Germinal center (tissue), 1 donor: ENCODE measurements around the gene CEP128.

ENCODE experiments used
- DNase-seq: peaks from one replicate; pipeline ENCODE4 v3.0.0; 2012; ENCODE audit warnings: mixed read lengths, low spot score

The CEP128 gene

DNA sequence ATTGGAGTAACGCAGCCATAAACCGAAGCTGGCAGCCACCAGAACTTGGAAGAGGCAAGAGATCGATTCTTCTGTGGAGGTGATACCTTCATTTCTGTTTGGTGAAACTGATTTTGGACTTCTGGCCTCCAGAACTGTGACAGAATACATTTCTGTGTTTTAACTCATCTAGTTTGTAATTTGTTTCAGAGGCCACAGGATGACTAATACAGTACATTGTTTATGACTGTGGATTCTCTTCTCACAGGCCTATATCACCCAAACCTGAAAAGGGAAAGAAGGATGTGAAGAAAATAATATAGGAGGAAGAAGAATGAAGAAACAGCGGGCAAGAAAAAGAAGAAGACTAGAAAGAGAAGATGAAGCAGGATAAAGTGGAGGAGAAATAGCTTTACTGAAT, 466.5 kb downstream of the CEP128 start:
- DNase-seq = no peak

- no peak for DNase-seq
These were observed 473.0 kb downstream of the CEP128 start for GRCh38 chr14:80468331-80469122.

DNA sequence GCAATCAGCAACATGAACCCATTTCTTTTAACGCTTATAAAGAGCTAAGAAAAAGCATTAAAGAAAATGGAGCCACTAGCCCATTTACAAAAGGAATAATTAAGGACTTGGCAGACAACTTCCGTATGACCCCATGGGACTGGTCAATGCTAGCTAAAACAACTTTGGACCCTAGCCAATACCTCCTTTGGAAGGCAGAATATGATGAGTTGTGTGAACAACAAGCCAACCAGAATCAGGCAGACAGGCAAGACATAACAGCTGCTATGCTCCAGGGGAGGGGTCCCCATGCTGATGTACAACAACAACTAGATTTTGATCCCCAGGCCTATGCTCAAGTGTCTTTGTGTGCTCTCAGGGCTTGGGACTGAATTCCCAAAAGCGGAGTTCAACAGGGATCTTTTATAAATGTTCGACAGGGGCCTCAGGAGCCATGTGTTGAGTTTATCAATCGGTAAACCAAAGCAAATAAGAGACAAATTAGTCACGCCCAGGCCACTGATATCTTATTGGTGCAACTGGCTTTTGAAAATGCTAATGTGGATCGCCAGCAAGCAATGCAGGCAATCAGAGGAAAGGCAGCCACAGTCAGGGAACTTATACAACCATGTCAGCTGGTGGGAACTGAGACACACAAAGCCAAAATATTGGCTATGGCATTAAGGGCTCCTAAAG, 475.9 kb downstream of the CEP128 start:
- no peak for DNase-seq

- no peak for DNase-seq
These were observed 476.9 kb downstream of the CEP128 start for GRCh38 chr14:80464531-80465149.

GRCh38 chr14:80456209-80456608, 485.3 kb downstream of the CEP128 start:
- no peak for DNase-seq

DNA sequence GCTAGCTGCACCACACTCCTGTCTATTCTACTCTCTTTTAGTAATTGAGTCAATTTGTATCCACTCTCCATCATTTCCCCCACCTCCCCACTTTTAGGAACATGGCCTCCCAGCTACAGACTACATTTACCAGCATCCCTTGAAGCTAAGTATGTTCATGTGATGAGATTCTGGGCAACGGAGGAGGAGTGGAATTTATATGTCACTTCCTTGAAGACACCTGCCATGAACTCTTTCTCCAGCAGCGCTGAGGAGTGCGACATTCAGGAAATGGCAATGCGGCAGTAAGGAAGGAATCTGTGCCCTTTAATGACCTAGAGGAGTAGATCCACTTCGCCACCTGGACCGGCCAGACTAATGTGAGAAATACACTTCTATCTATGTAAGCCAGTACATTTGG, 486.5 kb downstream of the CEP128 start:
- DNase-seq = no peak

GRCh38 chr14:80448267-80448666, 493.3 kb downstream of the CEP128 start:
- no peak for DNase-seq

DNA sequence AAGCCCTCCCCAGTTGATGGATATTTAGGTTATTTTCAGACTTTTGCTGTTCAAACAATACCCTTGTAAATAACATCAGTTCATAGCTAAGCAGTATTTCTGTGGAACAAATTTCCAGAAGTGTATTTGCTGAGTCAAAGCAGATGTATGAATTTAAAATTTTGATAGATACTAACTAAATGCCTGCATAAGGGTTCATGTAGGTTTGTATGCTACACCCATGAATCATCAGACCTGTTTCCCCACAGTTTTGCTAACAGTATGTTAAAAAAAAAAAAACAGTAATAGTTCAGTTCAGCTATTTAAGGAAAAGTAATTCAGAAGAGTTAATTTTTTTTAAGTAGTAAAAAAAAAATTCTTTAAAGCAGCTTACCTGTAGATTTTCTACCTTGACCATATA, 494.1 kb downstream of the CEP128 start:
- DNase-seq = no peak
